HEK293 (cell line): ENCODE results near the gene AJM1.
A peak's percentile ranks its signal among the peaks of the same experiment; 100 is the strongest.
"Not testable (repeated sequence)": the region's sequence is repeated elsewhere in the genome, so short reads cannot be mapped to it uniquely, and the experiment has no call there.

Experiments
- CTCF ChIA-PET: fragments of 350-600 bp; formaldehyde crosslinking; extraction: SDS; loops from one replicate; lab custom pipeline; 2021; ENCODE audit warnings: antibody characterized with exemption; lab: Yijun Ruan, JAX
- POLR2A ChIA-PET: fragments of 300-600 bp; formaldehyde crosslinking; extraction: SDS; loops from one replicate; lab custom pipeline; 2020; ENCODE audit warnings: antibody characterized with exemption, inconsistent platforms; lab: Yijun Ruan, JAX
- H3K27ac ChIP-seq: fragments of 200-500 bp; sonication (Bioruptor generic); 2 replicates; pipeline ENCODE4 v1.5.1; 2014; ENCODE audit warnings: low read depth, low read length, control low read depth, inconsistent platforms; ENCODE audit errors: extremely low read depth
- H3K36me3 ChIP-seq, 2 experiments: fragments of 200-500 bp in 1 of 2; sonication (Bioruptor generic) in 1 of 2; 1 replicate in 1 of 2; 2 replicates in 1 of 2; pipeline ENCODE4 v1.5.1; 2014 to 2017; ENCODE audit warnings: inconsistent platforms in 2 of 2, low read length in 2 of 2; ENCODE audit not compliant: control insufficient read depth in 2 of 2, insufficient read depth in 1 of 2
- H3K4me1 ChIP-seq: fragments of 200-500 bp; sonication (Bioruptor generic); 2 replicates; pipeline ENCODE4 v1.5.1; 2014; ENCODE audit warnings: mild to moderate bottlenecking, low read length, inconsistent platforms; ENCODE audit not compliant: control insufficient read depth, insufficient read depth
- H3K4me3 ChIP-seq: 2 replicates; pipeline ENCODE4 v1.5.1; 2011; ENCODE audit warnings: low read depth, mild to moderate bottlenecking, control low read depth, low read length, moderate library complexity
- H3K9me3 ChIP-seq: fragments of 200-500 bp; sonication (Bioruptor generic); 2 replicates; pipeline ENCODE4 v1.5.1; 2014; ENCODE audit warnings: low read depth, low read length, inconsistent platforms; ENCODE audit not compliant: control insufficient read depth, insufficient read depth
- GLIS2 ChIP-seq: fragments of 450-650 bp; formaldehyde crosslinking; IDR thresholded peaks from 2 replicates; pipeline ENCODE4 v1.5.1; 2016; ENCODE audit warnings: missing biosample characterization, missing genetic modification characterization
- ZNF311 ChIP-seq: fragments of 450-650 bp; formaldehyde crosslinking; IDR thresholded peaks from 2 replicates; pipeline ENCODE4 v1.5.1; 2017; ENCODE audit warnings: missing biosample characterization, missing genetic modification characterization, borderline replicate concordance
- ZNF324 ChIP-seq: fragments of 450-650 bp; formaldehyde crosslinking; IDR thresholded peaks from 2 replicates; pipeline ENCODE4 v1.5.1; 2016; ENCODE audit warnings: missing biosample characterization, missing genetic modification characterization
- ZNF335 ChIP-seq: fragments of 450-650 bp; formaldehyde crosslinking; conservative IDR thresholded peaks from 2 replicates; pipeline ENCODE4 v1.5.1; 2016; ENCODE audit warnings: missing biosample characterization, missing genetic modification characterization
- ZNF621 ChIP-seq: fragments of 450-650 bp; formaldehyde crosslinking; IDR thresholded peaks from 2 replicates; pipeline ENCODE4 v1.5.1; 2017; ENCODE audit warnings: missing biosample characterization, missing genetic modification characterization
- ZNF626 ChIP-seq: fragments of 450-650 bp; sonication (Bioruptor Pico); formaldehyde crosslinking; IDR thresholded peaks from 2 replicates; pipeline ENCODE4 v1.5.1; 2018; ENCODE audit warnings: missing biosample characterization, missing genetic modification characterization, inconsistent platforms
- ZNF777 ChIP-seq: fragments of 450-650 bp; formaldehyde crosslinking; IDR thresholded peaks from 2 replicates; pipeline ENCODE4 v1.5.1; 2017; ENCODE audit warnings: missing biosample characterization, missing genetic modification characterization, borderline replicate concordance
- ZNF785 ChIP-seq: fragments of 450-650 bp; formaldehyde crosslinking; IDR thresholded peaks from 2 replicates; pipeline ENCODE4 v1.5.1; 2016; ENCODE audit warnings: missing biosample characterization, missing genetic modification characterization
- ZNF837 ChIP-seq: fragments of 450-650 bp; formaldehyde crosslinking; IDR thresholded peaks from 2 replicates; pipeline ENCODE4 v1.5.1; 2016; ENCODE audit warnings: missing biosample characterization, missing genetic modification characterization
- ZXDB ChIP-seq: fragments of 450-650 bp; formaldehyde crosslinking; IDR thresholded peaks from 2 replicates; pipeline ENCODE4 v1.5.1; 2016; ENCODE audit warnings: missing biosample characterization, missing genetic modification characterization
- TF ChIP-seq, protein P1 (sequence below): fragments of 450-650 bp; formaldehyde crosslinking; optimal IDR thresholded peaks from 2 replicates; pipeline ENCODE3; 2016; ENCODE audit warnings: missing biosample characterization, mild to moderate bottlenecking, missing genetic modification characterization
- TF ChIP-seq, protein P2 (sequence below): fragments of 450-650 bp; formaldehyde crosslinking; IDR thresholded peaks from 2 replicates; pipeline ENCODE4 v1.5.1; 2016; ENCODE audit warnings: missing biosample characterization, missing genetic modification characterization
- TF ChIP-seq, protein P3 (sequence below): fragments of 450-650 bp; formaldehyde crosslinking; IDR thresholded peaks from 2 replicates; pipeline ENCODE4 v1.5.1; 2016; ENCODE audit warnings: missing biosample characterization, missing genetic modification characterization
- TF ChIP-seq, protein P4 (sequence below): fragments of 450-650 bp; formaldehyde crosslinking; IDR thresholded peaks from 2 replicates; pipeline ENCODE4 v1.5.1; 2017; ENCODE audit warnings: missing biosample characterization, missing genetic modification characterization
- TF ChIP-seq, protein P5 (sequence below): fragments of 450-650 bp; formaldehyde crosslinking; IDR thresholded peaks from 2 replicates; pipeline ENCODE4 v1.5.1; 2016; ENCODE audit warnings: missing biosample characterization, missing genetic modification characterization
- TF ChIP-seq, protein P6 (sequence below): IDR thresholded peaks from 2 replicates; pipeline ENCODE4 v1.6.1; 2011; ENCODE audit warnings: mild to moderate bottlenecking, low read depth, low read length, borderline replicate concordance

Gene AJM1

DNA sequence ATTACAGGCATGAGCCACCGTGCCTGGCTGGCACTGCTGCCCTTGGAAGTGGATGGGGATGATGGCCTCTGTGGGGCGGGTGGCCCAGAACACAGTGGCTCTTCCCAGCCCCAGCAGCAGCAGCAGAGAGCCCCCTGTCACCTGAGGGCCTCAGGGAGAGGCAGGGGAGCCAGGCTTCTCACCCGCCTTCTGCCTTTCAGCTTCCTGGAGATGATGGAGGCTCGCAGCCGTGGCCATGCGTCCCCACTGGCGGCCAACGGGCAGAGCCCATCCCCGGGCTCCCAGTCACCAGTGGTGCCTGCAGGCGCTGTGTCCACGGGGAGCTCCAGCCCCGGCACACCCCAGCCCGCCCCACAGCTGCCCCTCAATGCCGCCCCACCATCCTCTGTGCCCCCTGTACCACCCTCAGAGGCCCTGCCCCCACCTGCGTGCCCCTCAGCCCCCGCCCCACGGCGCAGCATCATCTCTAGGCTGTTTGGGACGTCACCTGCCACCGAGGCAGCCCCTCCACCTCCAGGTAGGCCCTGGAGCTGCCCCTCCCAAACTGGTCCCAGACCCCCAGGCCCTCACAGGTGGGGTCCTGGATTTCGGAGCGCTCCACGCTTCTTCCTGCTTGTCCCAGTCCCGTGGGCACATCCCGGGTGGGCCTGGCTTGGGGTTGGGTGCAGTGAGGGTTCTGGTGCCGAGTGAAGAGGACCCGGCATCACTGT lies 5.0 kb upstream of the AJM1 start:
- Histone ChIP-seq H3K4me1 (0 out of 2 replicates have a peak, but pooled peaks cover 5% of the 10 kb centered on the region), H3K9me3 (no peaks in the 10 kb centered on the region), H3K27ac (no peak overlapping the region), H3K36me3 (peaks cover 0 to 49% of the 10 kb centered on the region in 2 experiments; a peak in 2 of 3 replicates), H3K4me3 (no peak overlapping the region)
- ChIA-PET POLR2A (no interaction called here), CTCF (no interaction called here)
- TF ChIP-seq, protein P1, sequence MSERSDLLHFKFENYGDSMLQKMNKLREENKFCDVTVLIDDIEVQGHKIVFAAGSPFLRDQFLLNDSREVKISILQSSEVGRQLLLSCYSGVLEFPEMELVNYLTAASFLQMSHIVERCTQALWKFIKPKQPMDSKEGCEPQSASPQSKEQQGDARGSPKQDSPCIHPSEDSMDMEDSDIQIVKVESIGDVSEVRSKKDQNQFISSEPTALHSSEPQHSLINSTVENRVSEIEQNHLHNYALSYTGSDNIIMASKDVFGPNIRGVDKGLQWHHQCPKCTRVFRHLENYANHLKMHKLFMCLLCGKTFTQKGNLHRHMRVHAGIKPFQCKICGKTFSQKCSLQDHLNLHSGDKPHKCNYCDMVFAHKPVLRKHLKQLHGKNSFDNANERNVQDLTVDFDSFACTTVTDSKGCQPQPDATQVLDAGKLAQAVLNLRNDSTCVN (tag by site-specific recombination), result no peak

DNA sequence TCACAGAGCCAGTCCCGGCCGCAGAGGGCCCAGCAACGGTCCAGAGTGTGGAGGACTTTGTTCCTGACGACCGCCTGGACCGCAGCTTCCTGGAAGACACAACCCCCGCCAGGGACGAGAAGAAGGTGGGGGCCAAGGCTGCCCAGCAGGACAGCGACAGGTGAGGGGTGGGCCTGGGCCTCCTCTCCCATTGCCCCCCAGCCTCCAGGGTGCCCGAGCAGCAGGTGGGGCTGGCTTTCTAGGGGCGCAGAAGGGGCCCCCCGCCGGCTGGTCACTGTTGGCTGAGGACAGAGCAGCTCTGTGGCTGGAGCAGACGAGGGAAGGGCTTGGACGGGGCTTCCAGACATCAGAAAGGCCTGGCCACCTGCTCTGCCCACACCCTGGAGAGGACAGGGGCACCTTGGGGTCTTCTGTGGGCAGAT lies 4.4 kb upstream of the AJM1 start:
- H3K9me3 ChIP-seq, H3K4me1 ChIP-seq, CTCF ChIA-PET, POLR2A ChIA-PET, H3K27ac ChIP-seq, H3K4me3 ChIP-seq: not testable (repeated sequence)
- H3K36me3 ChIP-seq, result peaks cover 0 to 44% of the 10 kb centered on the region in 2 experiments; a peak in 2 of 3 replicates

DNA sequence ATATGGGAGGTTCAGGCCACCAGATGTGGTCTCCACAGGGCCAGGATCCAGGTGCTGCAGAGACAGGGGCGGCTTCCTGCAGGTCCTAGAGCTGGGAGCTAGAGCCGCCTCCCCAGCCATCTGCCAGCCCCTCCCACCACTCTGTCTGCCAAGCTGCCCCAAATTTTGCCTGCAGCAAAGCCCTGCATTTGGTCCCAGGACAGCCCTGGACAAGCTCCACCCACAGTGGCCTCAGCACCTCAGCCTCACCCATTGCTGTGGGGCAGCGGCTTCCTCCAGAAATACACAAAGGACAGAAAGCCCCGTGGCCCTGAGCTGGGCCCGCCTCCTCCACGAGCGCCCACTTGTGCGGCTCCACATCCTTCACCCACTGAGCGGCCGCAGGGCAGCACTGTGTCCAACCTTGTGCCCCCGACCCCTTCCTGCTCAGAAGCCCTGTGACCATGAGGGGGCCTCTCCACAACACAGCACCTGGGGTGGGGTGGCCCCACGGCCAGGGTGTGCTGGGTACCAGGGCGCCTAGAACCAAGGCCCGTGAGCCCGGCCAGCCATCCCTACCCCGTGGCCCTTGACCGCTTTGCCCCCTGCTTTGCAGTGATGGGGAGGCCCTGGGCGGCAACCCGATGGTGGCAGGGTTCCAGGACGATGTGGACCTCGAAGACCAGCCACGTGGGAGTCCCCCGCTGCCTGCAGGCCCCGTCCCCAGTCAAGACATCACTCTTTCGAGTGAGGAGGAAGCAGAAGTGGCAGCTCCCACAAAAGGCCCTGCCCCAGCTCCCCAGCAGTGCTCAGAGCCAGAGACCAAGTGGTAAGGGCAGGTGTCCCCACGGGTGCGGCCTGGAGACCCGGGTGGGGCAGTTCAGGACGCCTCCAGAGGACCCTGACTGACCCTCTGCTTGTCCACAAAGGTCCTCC lies 3.7 kb upstream of the AJM1 start:
- CTCF ChIA-PET, result interaction anchor here (1.1 kb wide), 1 partner anchor 168 kb away, joined by 3 read pairs; no protein-coding TSS in a partner anchor
- no peak overlapping the region for H3K27ac ChIP-seq
- 0 out of 2 replicates have a peak, but pooled peaks cover 5% of the 10 kb centered on the region for H3K4me1 ChIP-seq
- H3K36me3 ChIP-seq, result peaks cover 0 to 44% of the 10 kb centered on the region in 2 experiments; a peak in 2 of 3 replicates
- POLR2A ChIA-PET, result no interaction called here
- no peaks in the 10 kb centered on the region for H3K9me3 ChIP-seq
- H3K4me3 ChIP-seq, result no peak overlapping the region
- TF ChIP-seq, protein P2, sequence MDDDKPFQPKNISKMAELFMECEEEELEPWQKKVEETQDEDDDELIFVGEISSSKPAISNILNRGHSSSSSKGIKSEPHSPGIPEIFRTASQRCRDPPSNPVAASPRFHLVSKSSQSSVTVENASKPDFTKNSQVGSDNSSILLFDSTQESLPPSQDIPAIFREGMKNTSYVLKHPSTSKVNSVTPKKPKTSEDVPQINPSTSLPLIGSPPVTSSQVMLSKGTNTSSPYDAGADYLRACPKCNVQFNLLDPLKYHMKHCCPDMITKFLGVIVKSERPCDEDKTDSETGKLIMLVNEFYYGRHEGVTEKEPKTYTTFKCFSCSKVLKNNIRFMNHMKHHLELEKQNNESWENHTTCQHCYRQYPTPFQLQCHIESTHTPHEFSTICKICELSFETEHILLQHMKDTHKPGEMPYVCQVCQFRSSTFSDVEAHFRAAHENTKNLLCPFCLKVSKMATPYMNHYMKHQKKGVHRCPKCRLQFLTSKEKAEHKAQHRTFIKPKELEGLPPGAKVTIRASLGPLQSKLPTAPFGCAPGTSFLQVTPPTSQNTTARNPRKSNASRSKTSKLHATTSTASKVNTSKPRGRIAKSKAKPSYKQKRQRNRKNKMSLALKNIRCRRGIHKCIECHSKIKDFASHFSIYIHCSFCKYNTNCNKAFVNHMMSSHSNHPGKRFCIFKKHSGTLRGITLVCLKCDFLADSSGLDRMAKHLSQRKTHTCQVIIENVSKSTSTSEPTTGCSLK (tag by site-specific recombination), result no peak
- TF ChIP-seq ZXDB (tag by site-specific recombination), result no peak
- no peak for TF ChIP-seq ZNF311
- TF ChIP-seq ZNF335 (tag by site-specific recombination), result peak; percentile 66
- TF ChIP-seq, protein P3, sequence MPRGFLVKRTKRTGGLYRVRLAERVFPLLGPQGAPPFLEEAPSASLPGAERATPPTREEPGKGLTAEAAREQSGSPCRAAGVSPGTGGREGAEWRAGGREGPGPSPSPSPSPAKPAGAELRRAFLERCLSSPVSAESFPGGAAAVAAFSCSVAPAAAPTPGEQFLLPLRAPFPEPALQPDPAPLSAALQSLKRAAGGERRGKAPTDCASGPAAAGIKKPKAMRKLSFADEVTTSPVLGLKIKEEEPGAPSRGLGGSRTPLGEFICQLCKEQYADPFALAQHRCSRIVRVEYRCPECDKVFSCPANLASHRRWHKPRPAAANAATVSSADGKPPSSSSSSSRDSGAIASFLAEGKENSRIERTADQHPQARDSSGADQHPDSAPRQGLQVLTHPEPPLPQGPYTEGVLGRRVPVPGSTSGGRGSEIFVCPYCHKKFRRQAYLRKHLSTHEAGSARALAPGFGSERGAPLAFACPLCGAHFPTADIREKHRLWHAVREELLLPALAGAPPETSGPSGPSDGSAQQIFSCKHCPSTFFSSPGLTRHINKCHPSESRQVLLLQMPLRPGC (tag by site-specific recombination), result no peak
- TF ChIP-seq, protein P4, sequence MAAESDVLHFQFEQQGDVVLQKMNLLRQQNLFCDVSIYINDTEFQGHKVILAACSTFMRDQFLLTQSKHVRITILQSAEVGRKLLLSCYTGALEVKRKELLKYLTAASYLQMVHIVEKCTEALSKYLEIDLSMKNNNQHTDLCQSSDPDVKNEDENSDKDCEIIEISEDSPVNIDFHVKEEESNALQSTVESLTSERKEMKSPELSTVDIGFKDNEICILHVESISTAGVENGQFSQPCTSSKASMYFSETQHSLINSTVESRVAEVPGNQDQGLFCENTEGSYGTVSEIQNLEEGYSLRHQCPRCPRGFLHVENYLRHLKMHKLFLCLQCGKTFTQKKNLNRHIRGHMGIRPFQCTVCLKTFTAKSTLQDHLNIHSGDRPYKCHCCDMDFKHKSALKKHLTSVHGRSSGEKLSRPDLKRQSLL (tag by site-specific recombination), result peak; percentile 70; the same call in 1 of the 2 replicates
- no peak for TF ChIP-seq ZNF626 (tag by site-specific recombination)
- TF ChIP-seq, protein P5, sequence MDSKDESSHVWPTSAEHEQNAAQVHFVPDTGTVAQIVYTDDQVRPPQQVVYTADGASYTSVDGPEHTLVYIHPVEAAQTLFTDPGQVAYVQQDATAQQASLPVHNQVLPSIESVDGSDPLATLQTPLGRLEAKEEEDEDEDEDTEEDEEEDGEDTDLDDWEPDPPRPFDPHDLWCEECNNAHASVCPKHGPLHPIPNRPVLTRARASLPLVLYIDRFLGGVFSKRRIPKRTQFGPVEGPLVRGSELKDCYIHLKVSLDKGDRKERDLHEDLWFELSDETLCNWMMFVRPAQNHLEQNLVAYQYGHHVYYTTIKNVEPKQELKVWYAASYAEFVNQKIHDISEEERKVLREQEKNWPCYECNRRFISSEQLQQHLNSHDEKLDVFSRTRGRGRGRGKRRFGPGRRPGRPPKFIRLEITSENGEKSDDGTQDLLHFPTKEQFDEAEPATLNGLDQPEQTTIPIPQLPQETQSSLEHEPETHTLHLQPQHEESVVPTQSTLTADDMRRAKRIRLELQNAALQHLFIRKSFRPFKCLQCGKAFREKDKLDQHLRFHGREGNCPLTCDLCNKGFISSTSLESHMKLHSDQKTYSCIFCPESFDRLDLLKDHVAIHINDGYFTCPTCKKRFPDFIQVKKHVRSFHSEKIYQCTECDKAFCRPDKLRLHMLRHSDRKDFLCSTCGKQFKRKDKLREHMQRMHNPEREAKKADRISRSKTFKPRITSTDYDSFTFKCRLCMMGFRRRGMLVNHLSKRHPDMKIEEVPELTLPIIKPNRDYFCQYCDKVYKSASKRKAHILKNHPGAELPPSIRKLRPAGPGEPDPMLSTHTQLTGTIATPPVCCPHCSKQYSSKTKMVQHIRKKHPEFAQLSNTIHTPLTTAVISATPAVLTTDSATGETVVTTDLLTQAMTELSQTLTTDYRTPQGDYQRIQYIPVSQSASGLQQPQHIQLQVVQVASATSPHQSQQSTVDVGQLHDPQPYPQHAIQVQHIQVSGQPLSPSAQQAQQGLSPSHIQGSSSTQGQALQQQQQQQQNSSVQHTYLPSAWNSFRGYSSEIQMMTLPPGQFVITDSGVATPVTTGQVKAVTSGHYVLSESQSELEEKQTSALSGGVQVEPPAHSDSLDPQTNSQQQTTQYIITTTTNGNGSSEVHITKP, result no peak
- TF ChIP-seq, protein P6, sequence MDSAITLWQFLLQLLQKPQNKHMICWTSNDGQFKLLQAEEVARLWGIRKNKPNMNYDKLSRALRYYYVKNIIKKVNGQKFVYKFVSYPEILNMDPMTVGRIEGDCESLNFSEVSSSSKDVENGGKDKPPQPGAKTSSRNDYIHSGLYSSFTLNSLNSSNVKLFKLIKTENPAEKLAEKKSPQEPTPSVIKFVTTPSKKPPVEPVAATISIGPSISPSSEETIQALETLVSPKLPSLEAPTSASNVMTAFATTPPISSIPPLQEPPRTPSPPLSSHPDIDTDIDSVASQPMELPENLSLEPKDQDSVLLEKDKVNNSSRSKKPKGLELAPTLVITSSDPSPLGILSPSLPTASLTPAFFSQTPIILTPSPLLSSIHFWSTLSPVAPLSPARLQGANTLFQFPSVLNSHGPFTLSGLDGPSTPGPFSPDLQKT, result no peak
- TF ChIP-seq ZNF777 (tag by site-specific recombination), result no peak
- TF ChIP-seq ZNF837 (tag by site-specific recombination), result no peak
- TF ChIP-seq ZNF621 (tag by site-specific recombination), result no peak
- no peak for TF ChIP-seq ZNF324
- peak; percentile 64 for TF ChIP-seq GLIS2 (tag by site-specific recombination)
- no peak for TF ChIP-seq ZNF785
